Measurements from ENCODE around the gene LRRC26. TPM values are rescaled to one million over a fixed set of nuclear protein-coding genes. Genes with fewer than 3 reads are reported as not detected.

The LRRC26 gene
- total RNA-seq, 1 donor from 2014 or later, result not detected

DNA sequence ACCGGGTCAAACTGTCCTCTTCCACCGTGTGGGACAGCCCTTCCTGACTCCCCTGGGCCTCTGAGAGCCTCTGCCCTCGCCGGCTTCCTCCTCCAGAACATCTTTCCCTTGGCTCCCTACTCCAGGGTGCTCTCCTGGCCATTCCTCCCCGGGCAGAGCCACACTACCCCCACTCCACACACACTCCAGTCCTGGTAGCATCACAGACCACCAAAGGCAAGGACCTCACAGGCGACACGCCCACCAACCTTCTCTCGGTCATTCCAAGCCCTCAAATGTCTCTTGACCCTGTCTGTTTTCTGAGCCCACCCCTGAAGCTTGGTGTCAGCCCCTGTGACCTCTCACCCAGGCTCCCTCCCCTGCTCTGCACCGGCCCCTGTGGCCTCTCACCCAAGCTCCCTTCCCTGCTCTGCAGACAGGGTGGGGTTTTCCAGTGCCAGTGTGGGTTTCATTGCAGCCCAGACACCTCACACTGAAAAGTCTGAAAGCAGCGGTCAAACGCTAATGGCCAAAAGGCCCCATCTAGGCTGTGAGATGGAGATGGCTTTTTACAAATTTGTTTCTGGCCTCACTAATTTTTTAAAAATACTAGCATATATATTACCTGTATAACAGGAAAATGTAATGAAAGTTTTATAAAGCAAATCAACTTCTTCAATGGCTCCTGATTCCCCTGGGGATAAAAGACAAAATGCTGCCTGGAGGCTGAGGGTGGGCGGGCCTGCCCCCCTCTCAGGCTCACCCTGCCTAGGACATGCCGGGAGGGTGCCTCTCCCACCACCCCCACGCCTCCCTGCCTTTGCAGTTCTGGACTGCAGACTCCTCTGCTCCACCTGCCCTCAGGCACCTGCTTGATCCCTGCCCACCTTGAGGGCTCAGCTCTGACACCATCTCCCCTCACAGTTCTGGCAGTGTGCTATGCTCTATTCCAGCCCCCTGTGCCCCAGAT lies 10.5 kb downstream of the LRRC26 start:
- no peak for DNase-seq (ENCODE audit: low spot score)
- intact Hi-C loops (cut with DNase I), result no loop called here

DNA sequence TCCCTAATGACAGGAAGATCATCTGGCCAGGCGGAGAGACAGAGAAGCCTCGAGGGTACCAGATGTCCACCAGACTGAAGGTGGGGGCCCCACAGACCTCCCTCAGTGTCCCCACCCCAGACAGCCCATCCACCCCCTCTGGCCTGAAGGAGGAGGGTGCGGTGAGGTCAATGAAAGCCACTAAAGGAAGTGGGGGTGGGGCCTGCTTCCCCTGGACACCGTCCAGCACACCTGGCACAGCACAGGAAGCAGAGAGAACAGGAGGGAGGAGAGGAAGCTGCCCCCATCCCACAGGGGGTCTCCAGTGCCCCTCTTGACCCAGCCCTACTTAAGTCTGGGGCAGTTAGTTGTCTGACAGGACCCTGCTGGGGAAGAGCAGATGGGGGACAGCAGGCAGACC lies 11.2 kb downstream of the LRRC26 start:
- intact Hi-C loops (cut with DNase I), result no loop called here
- no peak for DNase-seq (ENCODE audit: low spot score)

- intact Hi-C loops (cut with DNase I), result no loop called here
- DNase-seq (ENCODE audit: low spot score), result no peak
These were observed 12.0 kb downstream of the LRRC26 start for GRCh38 chr9:137157618-137158415.

GRCh38 chr9:137156567-137157375 lies 13.1 kb downstream of the LRRC26 start:
- DNase-seq (ENCODE audit: low spot score), result no peak
- intact Hi-C loops (cut with DNase I), result no loop called here

DNA sequence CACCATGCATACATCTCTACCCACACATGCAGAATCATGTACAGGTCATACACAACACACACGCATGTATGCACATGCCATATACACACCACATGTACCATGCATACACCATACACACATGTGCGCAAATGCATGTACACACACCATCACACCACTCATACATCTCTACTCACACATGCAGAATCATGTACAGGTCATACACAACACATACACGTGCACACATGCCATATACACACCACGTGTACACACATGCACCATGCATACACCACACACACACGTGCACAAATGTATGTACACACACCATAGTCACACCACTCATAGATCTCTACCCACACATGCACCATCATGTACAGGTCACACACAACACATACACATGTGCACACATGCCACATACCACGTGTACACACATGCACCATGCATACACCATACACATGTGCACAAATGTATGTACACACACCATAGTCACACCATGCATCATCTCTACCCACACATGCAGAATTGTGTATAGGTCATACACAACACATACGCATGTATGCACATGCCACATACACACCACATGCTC lies 16.9 kb downstream of the LRRC26 start:
- intact Hi-C loops (cut with DNase I), result no loop called here
- no peak for DNase-seq (ENCODE audit: low spot score)

DNA sequence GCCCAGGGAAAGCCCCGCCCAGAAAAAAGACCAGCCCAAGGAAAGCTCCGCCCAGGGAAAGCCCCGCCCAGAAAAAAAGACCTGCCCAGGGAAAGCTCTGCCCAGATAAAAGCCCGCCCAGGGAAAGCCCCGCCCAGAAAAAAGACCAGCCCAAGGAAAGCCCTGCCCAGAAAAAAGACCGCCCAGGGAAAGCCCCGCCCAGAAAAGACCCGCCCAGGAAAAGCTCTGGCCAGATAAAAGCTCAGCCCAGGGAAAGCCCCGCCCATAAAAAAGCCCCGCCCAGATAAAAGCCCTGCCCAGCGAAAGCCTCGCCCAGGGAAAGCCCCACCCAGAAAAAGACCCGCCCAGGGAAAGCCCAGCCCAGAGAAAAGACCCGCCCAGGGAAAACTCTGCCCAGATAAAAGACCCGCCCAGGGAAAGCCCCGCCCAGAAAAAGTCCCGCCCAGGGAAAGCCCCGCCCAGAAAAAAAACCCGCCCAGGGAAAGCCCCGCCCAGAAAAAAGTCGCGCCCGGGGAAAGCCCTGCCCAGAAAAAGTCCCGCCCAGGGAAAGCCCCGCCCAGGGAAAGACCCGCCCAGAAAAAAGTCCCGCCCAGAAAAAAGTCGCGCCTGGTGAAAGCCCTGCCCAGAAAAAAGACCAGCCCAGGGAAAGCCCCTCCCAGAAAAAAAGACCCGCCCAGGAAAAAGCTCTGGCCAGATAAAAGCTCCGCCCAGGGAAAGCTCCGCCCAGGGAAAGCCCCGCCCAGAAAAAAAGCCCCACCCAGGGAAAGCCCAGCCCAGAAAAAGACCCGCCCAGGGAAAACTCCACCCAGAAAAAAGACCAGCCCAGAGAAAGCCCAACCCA lies 19.0 kb downstream of the LRRC26 start:
- DNase-seq (ENCODE audit: low spot score), result no peak
- intact Hi-C loops (cut with DNase I), result no loop called here

GRCh38 chr9:137149942-137150616 lies 19.8 kb downstream of the LRRC26 start:
- intact Hi-C loops (cut with DNase I), result no loop called here
- no peak for DNase-seq (ENCODE audit: low spot score)

DNA sequence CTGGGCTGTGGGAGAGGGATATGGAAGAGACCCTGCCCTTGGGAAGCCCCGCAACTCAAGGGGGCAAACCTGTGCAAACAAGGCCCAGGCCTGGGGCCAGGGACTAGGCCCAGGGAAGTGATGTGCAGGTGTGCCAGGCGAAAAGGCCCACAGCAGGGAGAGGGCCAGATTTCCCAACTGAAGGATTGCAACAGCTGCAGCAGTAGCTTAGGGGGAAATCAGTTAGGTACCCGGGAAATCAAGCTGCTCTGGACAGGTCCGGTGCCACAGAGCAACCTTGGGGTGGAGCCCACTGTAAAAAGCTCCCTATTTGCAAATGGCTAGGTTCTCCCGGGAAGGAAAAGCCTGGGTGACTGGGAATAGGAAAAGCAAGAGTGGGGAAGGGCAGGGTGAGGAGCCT lies 20.5 kb downstream of the LRRC26 start:
- DNase-seq (ENCODE audit: low spot score), result no peak
- intact Hi-C loops (cut with DNase I), result no loop called here

- intact Hi-C loops (cut with DNase I), result no loop called here
- DNase-seq (ENCODE audit: low spot score), result no peak
These were observed 21.2 kb downstream of the LRRC26 start for GRCh38 chr9:137148661-137149060.

- intact Hi-C loops (cut with DNase I), result no loop called here
- DNase-seq (ENCODE audit: low spot score), result no peak
These were observed 21.6 kb downstream of the LRRC26 start for GRCh38 chr9:137148242-137148641.

DNA sequence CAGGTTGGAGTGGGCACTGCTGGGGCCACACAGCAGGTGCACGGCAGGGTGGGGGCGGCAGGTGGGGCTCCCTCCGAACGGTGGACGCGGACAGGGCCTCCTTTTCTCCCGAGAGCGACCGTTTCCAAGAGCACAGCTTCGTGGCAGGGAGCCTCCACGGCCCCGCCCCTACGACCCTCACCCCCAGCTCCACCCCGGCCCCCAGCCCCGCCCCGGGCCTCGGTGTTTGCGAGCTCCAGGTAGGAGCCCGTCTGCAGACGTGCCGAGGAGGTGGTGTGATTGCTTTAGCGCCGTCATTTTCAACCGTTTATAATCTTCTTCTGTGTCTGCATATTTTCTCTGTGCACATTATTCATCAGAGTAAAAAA lies 22.1 kb downstream of the LRRC26 start:
- intact Hi-C loops (cut with DNase I), result no loop called here
- no peak for DNase-seq (ENCODE audit: low spot score)

GRCh38 chr9:137147091-137147792 lies 22.6 kb downstream of the LRRC26 start:
- no peak for DNase-seq (ENCODE audit: low spot score)

GRCh38 chr9:137146527-137146918 lies 23.3 kb downstream of the LRRC26 start:
- intact Hi-C loops (cut with DNase I), result no loop called here
- DNase-seq (ENCODE audit: low spot score), result no peak

More at GRCh38 chr9:137147091-137147792, 22.6 kb downstream of the LRRC26 start:
- intact Hi-C loops (cut with DNase I), result no loop called here

DNA sequence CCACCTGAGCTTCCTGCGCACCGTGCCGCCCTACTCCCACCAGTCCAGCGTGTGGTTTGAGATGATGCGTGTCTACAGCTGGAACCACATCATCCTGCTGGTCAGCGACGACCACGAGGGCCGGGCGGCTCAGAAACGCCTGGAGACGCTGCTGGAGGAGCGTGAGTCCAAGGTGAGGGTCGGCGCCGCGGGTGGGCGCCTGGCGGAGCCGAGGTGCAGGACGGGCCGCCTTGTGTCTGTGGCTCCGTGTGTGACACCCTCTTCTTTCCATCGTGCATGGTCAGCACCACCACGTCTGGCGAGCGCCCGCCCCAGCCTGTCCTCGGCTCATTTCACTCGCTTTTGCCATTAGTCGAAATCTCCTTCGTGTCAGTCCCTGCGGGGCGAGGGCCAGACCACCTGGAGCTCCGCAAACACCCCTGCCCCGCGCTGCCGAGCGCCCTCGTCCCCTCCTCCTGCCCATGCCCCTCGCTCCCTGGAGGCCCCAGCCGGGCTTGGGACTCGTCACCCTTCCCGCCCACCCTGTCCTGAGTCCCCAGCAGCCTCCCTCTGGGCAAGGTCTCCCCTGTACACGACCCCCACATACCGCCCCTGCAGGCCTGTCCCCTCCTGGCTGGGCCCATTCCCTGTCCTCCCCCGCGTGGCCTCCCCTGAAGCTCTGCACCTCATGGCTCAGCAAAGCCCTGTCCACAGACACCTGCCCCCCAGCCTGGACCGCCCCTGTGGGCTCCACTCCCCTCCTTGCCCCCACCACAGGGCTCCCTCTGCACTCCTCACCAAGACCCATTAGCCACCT lies 23.9 kb downstream of the LRRC26 start:
- no peak for DNase-seq (ENCODE audit: low spot score)
- intact Hi-C loops (cut with DNase I), result no loop called here

- intact Hi-C loops (cut with DNase I), result no loop called here
- no peak for DNase-seq (ENCODE audit: low spot score)
These were observed 26.4 kb downstream of the LRRC26 start for GRCh38 chr9:137143459-137143858.

DNA sequence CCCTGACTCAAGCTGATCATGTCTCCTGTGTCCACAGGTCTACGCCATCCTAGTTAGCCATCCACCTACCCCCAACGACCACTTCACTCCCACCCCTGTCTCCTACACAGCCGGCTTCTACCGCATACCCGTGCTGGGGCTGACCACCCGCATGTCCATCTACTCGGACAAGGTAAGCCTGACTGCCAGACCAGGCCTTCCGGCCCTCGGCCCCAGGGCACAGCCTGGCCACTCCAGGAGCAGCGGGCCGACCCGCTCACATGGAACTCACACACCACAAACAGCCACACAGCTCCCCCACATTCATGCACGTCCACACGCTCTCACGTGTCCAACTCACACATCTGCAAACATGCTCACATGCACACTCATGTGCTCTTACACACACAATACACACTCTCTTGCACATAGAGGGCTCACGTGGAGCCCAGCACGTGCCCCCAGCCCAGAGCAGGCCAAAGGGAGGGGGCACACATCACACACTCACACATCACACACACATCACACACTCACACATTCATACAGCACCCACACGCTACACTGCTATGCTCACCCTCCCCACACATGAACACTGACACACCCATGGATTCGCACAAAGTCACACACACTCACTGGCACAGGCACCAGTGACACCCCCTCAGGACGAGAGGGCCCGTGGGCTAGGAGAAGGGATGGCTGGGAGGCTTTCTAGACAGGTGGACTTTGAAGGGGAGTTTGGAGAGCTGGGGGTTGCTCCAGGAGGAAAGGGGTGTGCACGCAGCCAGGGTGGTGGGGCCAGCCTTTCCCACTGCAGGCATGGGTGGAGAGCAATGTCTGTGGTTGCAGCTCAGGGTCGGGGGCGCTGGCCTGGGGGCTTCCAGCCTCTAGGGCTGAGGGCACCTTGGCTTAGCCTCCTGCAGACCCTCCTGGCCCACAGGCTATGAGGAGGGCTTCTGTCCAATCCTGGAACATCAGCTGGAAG lies 27.6 kb downstream of the LRRC26 start:
- DNase-seq (ENCODE audit: low spot score), result no peak
- intact Hi-C loops (cut with DNase I), result no loop called here
